IMR-90 (cell line): Measurements from ENCODE around the gene IFI35.

Source experiments
- BHLHE40 ChIP-seq: fragments of 150-350 bp; IDR thresholded peaks from 2 replicates; pipeline ENCODE4 v1.6.1; 2016; ENCODE audit warnings: mild to moderate bottlenecking, low read depth, low read length
- CEBPB ChIP-seq: IDR thresholded peaks from 2 replicates; pipeline ENCODE4 v1.6.1; 2012; ENCODE audit warnings: low read depth, low read length, improper control_type of control experiment
- CTCF ChIP-seq: conservative IDR thresholded peaks from 2 replicates; pipeline ENCODE4 v1.5.1; 2012; ENCODE audit warnings: mild to moderate bottlenecking, low read depth, low read length, improper control_type of control experiment
- ELK1 ChIP-seq: fragments of 150-350 bp; IDR thresholded peaks from 2 replicates; pipeline ENCODE4 v1.6.1; 2016; ENCODE audit warnings: low read depth, mild to moderate bottlenecking, low read length, moderate library complexity, borderline replicate concordance
- FOS ChIP-seq: fragments of 150-350 bp; IDR thresholded peaks from 2 replicates; pipeline ENCODE4 v1.6.1; 2016; ENCODE audit warnings: low read depth, low read length
- MAFK ChIP-seq: IDR thresholded peaks from 2 replicates; pipeline ENCODE4 v1.6.1; 2012; ENCODE audit warnings: low read depth, low read length, improper control_type of control experiment
- MAZ ChIP-seq: IDR thresholded peaks from 2 replicates; pipeline ENCODE4 v1.6.1; 2012; ENCODE audit warnings: low read depth, mild to moderate bottlenecking, low read length, improper control_type of control experiment, moderate library complexity, borderline replicate concordance
- POLR2A ChIP-seq: IDR thresholded peaks from 2 replicates; pipeline ENCODE4 v1.6.1; 2012; ENCODE audit warnings: mild to moderate bottlenecking, low read depth, low read length
- RAD21 ChIP-seq: IDR thresholded peaks from 2 replicates; pipeline ENCODE4 v1.6.1; 2012; ENCODE audit warnings: low read length, improper control_type of control experiment
- RFX5 ChIP-seq: IDR thresholded peaks from 2 replicates; pipeline ENCODE4 v1.8.0; 2012; ENCODE audit warnings: low read depth, mild to moderate bottlenecking, low read length, moderate library complexity
- SMC3 ChIP-seq: fragments of 150-350 bp; IDR thresholded peaks from 2 replicates; pipeline ENCODE4 v1.6.1; 2016; ENCODE audit warnings: low read depth, mild to moderate bottlenecking, antibody characterized with exemption, low read length, moderate library complexity
- USF2 ChIP-seq: fragments of 150-350 bp; IDR thresholded peaks from 2 replicates; pipeline ENCODE4 v1.6.1; 2017; ENCODE audit warnings: mild to moderate bottlenecking, antibody characterized with exemption, low read length, low read depth

- TF ChIP-seq CTCF (no peak), SMC3 (no peak), POLR2A (no peak), ELK1 (no peak), RAD21 (no peak), RFX5 (no peak), MAZ (no peak), CEBPB (no peak), MAFK (no peak), BHLHE40 (no peak), FOS (no peak), USF2 (no peak)
Observed at GRCh38 chr17:43020030-43020621, 13.5 kb downstream of the IFI35 start.
